NCI-H2196 (cell line): ENCODE measurements around the gene TTC1.
"Not testable (repeated sequence)": the region's sequence is repeated elsewhere in the genome, so short reads cannot be mapped to it uniquely, and the experiment has no call there.

Experiments used
- DNase-seq: peaks from one replicate; lab custom pipeline; 2025; ENCODE audit not compliant: unreplicated experiment; lab: John Stamatoyannopoulos, UW

The TTC1 gene, protein sequence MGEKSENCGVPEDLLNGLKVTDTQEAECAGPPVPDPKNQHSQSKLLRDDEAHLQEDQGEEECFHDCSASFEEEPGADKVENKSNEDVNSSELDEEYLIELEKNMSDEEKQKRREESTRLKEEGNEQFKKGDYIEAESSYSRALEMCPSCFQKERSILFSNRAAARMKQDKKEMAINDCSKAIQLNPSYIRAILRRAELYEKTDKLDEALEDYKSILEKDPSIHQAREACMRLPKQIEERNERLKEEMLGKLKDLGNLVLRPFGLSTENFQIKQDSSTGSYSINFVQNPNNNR

GRCh38 chr5:160008877-160009590 lies at the start of gene TTC1:
TTC1 (plus strand) TSS chr5:160009139; CDS start chr5:160010529, 1,390 bp downstream.
- peak; percentile 99 for DNase-seq

DNA sequence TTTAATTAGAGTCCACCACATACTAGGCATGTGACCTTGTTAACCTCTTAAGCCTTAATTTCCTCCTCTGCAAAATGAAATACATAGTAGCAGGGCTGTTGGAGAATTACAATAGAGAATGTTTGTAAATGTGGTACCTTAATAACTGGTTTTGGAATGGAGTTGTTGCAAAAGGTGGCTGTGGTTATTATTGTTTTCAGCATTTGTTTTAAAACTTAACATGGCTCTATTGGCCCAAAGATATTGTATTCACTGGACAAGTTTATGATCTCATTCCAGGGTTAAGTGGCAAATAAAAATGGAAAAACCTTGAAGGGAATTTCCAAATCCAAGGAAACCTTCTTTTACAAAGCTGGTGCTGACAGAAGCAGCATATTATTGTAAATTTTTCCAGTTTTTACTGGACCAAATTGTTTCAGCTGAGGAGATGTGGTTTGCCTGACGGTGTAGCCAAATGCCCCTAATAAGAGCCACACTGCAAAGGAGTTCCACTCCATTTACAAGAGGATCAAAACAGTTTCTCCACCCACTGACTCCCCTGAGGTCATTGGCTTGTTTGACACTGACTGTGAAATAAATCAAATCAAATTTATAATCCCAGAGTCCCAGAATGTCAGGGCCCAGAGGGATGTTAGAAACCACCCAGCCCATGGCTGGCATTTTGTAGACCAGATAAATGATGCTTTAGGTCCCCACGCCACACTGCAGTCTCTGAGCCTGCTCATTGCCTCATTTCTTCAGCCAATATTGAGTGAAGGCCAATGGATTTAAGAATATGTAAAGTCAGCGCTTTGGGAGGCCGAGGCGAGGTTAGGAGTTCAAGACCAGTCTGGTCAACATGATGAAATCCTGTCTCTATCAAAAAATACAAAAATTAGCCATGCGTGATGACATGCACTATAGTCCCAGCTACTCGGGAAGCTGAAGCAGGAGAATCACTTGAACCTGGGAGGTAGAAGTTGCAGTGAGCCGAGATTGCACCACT lies 47.5 kb upstream of the TTC1 start:
- no peak for DNase-seq

DNA sequence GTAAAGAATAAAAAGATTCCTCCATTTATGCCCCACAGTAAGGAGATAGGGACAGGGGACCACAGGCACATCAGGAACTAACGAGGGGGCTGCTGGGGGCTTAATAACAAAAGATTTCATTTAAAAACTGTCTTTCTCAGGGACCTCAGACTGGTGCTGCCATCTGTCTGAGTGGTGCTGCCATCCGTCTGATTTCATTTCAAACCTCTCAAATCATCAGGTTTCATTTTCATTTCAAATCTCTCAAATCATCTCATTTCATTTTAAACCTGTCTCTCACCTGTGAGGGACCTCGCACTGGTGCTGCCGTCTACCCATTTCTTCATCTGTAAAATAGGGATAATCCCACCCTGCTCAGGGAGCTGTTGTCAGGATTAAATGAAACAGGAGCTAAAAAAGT lies 46.7 kb upstream of the TTC1 start:
- DNase-seq: no peak

- no peak for DNase-seq
Measured at GRCh38 chr5:159963935-159964334, 45.0 kb upstream of the TTC1 start.

- DNase-seq: no peak
Measured at GRCh38 chr5:159965031-159965837, 43.7 kb upstream of the TTC1 start.

DNA sequence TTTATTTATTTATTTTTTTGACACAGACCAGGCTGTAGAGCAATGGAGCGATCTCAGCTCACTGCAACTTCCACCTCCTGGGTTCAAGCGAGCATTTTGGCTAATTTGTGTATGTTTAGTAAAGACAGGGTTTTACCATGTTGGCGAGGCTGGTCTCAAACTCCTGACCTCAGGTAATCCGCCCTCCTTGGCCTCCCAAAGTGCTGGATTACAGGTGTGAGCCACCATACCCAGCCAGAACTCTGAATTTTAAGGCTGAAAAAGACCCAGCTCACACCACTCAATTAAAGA lies 43.2 kb upstream of the TTC1 start:
- not testable (repeated sequence) for DNase-seq

DNA sequence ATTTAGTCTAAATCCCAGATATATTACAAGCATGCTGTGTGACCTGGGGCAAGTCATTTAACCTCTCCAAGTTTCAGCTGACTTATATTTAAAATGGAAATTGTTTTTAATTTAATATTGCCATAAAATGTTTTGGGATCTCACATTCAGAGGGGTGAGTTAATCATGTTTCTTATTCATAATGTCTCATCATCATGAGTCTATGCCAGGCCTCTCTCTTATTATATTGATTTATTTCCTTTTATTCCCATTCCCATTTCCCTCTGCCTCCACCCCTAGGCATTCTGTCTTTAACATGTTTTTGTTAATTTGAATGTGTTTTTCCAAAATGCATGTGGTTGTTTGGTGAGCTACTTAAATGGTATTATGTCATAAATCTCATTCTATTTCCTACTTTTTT lies 39.0 kb upstream of the TTC1 start:
- DNase-seq: no peak

GRCh38 chr5:159971038-159971437 lies 37.9 kb upstream of the TTC1 start:
- no peak for DNase-seq

DNA sequence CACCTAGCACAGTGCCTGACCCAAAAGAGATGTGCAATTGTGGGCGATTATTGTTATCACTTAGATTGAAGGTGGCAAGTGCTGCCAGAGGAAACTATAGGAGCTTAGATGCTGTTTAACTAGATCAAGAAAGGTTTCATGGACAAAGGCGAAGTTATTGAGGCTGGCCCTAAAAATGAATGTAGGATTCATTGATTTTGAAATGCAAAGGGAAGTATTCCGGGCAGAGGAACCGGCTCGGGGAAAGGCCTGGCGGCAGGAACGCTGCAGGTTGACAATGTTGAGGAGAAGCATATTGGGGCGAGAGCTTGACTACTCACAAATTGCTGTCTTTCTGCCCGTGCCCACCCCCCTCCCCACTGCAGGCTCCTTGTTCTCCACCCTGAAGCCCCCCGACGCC lies 37.4 kb upstream of the TTC1 start:
- DNase-seq: no peak

DNA sequence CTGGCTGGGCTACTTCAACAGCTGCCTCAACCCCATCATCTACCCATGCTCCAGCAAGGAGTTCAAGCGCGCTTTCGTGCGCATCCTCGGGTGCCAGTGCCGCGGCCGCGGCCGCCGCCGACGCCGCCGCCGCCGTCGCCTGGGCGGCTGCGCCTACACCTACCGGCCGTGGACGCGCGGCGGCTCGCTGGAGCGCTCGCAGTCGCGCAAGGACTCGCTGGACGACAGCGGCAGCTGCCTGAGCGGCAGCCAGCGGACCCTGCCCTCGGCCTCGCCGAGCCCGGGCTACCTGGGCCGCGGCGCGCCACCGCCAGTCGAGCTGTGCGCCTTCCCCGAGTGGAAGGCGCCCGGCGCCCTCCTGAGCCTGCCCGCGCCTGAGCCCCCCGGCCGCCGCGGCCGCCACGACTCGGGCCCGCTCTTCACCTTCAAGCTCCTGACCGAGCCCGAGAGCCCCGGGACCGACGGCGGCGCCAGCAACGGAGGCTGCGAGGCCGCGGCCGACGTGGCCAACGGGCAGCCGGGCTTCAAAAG lies 36.9 kb upstream of the TTC1 start:
- DNase-seq: no peak

DNA sequence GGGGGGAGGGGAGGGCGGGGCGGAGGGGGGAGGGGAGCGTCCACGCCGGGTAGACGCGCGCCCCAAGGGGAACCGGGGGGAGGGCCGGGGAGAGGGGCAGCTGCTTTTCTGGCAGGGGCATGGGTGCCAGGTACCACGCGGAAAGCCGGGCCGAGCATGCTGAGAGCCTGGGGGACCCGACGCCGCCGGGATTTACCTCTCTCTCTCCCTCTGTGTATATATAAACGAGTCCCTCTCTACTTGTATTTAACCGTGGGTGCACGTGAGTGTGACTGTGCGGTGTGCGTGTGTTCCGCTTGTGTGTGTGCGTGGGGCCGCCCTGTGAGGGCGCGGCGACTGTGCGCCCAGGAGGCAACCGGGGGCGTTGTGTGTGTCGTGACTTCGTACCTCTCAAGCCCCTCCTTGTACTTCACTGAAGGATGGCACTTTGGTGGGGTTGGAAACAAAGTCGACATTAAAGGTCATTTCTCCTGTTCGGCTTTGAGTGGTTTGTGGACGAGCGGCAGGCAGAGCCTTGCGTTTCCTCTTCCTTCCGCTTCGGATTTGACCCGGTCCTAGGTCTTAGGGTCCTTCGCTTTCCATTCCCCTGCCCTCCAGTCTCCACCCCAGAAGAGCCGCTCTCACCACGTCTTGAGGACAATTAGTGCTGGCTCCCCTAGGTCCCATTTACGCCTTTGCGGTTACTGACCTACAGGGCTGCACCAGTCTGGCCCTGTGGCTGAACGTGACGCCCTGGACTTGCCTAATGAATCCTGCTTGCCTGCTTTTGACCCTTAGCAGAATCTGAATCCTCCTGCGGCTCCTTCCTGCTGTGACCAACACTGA lies 36.2 kb upstream of the TTC1 start:
- no peak for DNase-seq

DNA sequence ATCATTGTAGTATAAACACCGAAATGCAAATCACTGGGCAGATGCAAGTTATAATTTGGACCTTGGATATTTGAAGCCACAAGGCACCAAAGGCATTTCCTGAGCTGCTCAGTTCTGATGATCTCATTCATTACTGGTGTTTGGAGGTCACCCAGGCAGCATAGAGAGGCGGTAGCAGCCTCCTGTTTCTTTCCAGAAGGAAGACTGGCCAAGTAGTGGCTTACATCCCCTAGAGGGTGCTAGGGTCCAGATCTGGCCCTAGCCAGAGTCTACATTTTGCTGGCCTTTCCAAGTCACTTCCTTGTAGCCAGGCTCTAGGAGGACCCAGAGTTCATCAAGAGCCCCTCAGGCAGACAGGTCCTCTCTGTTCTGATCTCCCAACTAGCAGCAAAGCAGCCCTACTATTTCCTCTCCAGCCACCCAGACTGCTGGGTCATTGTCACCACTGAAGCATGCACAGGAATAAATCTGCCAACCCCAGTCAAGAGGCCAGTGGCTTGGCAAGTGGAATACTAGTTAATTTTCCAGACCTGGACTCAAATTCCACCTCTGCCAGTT lies 33.4 kb upstream of the TTC1 start:
- DNase-seq: no peak

DNA sequence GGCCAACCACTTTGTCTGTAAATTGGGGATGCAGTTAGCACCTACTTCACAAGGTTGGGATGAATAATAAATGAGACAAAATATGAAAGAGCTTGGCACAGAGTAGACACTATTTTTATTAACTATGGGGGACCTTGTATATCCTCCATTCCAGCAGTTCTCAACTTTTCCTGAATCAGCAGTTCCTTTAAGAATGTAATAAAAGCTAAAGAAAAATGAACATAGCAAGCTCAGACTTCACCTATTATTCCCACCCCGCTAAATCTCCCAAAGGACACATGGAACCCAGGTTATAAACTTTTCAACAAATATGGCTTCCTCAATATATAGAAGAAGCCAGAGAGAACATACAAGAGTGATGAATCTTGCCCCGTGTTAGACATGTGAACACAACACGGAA lies 32.0 kb upstream of the TTC1 start:
- no peak for DNase-seq

DNA sequence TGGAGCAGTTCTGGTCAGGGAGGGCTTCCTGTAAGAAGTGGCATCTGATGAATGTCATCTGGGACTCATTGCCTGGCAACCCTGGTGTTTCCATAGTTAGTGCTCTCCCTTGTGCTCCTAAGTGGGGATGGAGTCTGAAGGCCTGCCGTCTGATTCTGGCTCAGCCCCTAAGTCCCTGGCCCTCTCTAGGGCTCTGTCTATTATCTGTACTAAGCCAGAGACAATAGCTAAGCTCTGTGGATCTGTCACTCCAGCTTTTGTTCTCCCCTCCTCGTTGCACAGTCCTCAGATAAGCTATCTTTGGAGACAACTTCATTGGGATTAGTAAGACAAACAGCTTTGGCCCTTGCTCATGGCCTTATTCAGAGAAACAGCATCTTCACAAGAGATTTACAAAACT lies 30.6 kb upstream of the TTC1 start:
- no peak for DNase-seq

GRCh38 chr5:159982421-159983173 lies 26.3 kb upstream of the TTC1 start:
- DNase-seq: no peak

- DNase-seq: peak; percentile 82
Measured at GRCh38 chr5:159987031-159987674, 21.8 kb upstream of the TTC1 start.

GRCh38 chr5:159990506-159990905 lies 18.4 kb upstream of the TTC1 start:
- DNase-seq: no peak

- no peak for DNase-seq
Measured at GRCh38 chr5:159992566-159992965, 16.4 kb upstream of the TTC1 start.
